WTC11 (cell line): Measurements from ENCODE around the gene TEKT1. TPM values are rescaled to one million over a fixed set of nuclear protein-coding genes. Genes with fewer than 3 reads are reported as not detected.
"Not testable (repeated sequence)": the region's sequence is repeated elsewhere in the genome, so short reads cannot be mapped to it uniquely, and the experiment has no call there.

Source experiments
- ATAC-seq: fragments of 200-7000 bp; cut with Tn5 transposase; 2 replicates; pipeline ENCODE4 v1.10.0; 2021; ENCODE audit warnings: mild to moderate bottlenecking, moderate library complexity
- CTCF ChIA-PET: fragments of 300-600 bp; sonication (Branson Sonifier 250); formaldehyde crosslinking; loops from one replicate; lab custom pipeline; 2021; ENCODE audit warnings: antibody characterized with exemption; lab: Charles Lee
- POLR2A ChIA-PET: fragments of 350-600 bp; sonication (Branson Sonifier 250); formaldehyde crosslinking; loops from one replicate; lab custom pipeline; 2021; ENCODE audit warnings: antibody characterized with exemption; lab: Charles Lee
- DNase-seq: peaks from one replicate; pipeline ENCODE4 v3.0.0; 2021; ENCODE audit warnings: low spot score
- H3K27ac Mint-ChIP-seq: 2 replicates; pipeline ENCODE4 v1.8.0; 2021; ENCODE audit warnings: mixed read lengths
- H3K27me3 Mint-ChIP-seq: 2 replicates; pipeline ENCODE4 v1.8.0; 2021; ENCODE audit warnings: low read depth, mild to moderate bottlenecking, moderate library complexity, mixed read lengths
- H3K36me3 Mint-ChIP-seq: 2 replicates; pipeline ENCODE4 v1.8.0; 2021; ENCODE audit warnings: mixed read lengths
- H3K4me1 Mint-ChIP-seq: 2 replicates; pipeline ENCODE4 v1.8.0; 2022; ENCODE audit warnings: mixed read lengths
- H3K4me3 Mint-ChIP-seq: 2 replicates; pipeline ENCODE4 v1.8.0; 2021; ENCODE audit warnings: mild to moderate bottlenecking, moderate library complexity, mixed read lengths
- H3K9me3 Mint-ChIP-seq: 2 replicates; pipeline ENCODE4 v1.8.0; 2021; ENCODE audit warnings: mixed read lengths
- CBFB ChIP-seq: sonication (generic); formaldehyde crosslinking; IDR thresholded peaks from 2 replicates; pipeline ENCODE4 v1.8.1; 2022; ENCODE audit warnings: mild to moderate bottlenecking, low read depth, missing genetic modification reagents
- GABPB1 ChIP-seq: sonication (generic); formaldehyde crosslinking; IDR thresholded peaks from 2 replicates; pipeline ENCODE4 v1.8.1; 2023; ENCODE audit warnings: mild to moderate bottlenecking, missing genetic modification reagents
- HMGA2 ChIP-seq: fragments of 250-450 bp; sonication (Bioruptor Pico); IDR thresholded peaks from 2 replicates; pipeline ENCODE4 v1.4.0; 2021; ENCODE audit warnings: mild to moderate bottlenecking, moderate library complexity
- MXD4 ChIP-seq: fragments of 250-450 bp; sonication (Bioruptor Pico); IDR thresholded peaks from 2 replicates; pipeline ENCODE4 v1.8.0; 2021; ENCODE audit warnings: mild to moderate bottlenecking, moderate library complexity, borderline replicate concordance
- ZNF263 ChIP-seq: sonication (generic); formaldehyde crosslinking; IDR thresholded peaks from 2 replicates; pipeline ENCODE4 v1.8.1; 2022; ENCODE audit warnings: low read depth, mild to moderate bottlenecking, moderate library complexity, missing genetic modification reagents
- total RNA-seq: library from RNA; stranded (reverse); gene quantifications from 3 replicates; pipeline ENCODE4 v1.2.3, GENCODE V29; 2021
- TF ChIP-seq, protein P1 (sequence below): sonication (generic); formaldehyde crosslinking; conservative IDR thresholded peaks from 2 replicates; pipeline ENCODE4 v1.8.1; 2023; ENCODE audit warnings: mild to moderate bottlenecking, low read depth, missing genetic modification reagents, moderate library complexity
- TF ChIP-seq, protein P2 (sequence below): sonication (generic); formaldehyde crosslinking; IDR thresholded peaks from 2 replicates; pipeline ENCODE4 v1.8.1; 2023; ENCODE audit warnings: mild to moderate bottlenecking, missing genetic modification reagents
- TF ChIP-seq, protein P3 (sequence below): sonication (generic); formaldehyde crosslinking; IDR thresholded peaks from 2 replicates; pipeline ENCODE4 v1.8.1; 2023; ENCODE audit warnings: mild to moderate bottlenecking, missing genetic modification reagents, borderline replicate concordance

TEKT1 gene
- total RNA-seq, 1 experiment from 2014 or later = 0.37 TPM

DNA sequence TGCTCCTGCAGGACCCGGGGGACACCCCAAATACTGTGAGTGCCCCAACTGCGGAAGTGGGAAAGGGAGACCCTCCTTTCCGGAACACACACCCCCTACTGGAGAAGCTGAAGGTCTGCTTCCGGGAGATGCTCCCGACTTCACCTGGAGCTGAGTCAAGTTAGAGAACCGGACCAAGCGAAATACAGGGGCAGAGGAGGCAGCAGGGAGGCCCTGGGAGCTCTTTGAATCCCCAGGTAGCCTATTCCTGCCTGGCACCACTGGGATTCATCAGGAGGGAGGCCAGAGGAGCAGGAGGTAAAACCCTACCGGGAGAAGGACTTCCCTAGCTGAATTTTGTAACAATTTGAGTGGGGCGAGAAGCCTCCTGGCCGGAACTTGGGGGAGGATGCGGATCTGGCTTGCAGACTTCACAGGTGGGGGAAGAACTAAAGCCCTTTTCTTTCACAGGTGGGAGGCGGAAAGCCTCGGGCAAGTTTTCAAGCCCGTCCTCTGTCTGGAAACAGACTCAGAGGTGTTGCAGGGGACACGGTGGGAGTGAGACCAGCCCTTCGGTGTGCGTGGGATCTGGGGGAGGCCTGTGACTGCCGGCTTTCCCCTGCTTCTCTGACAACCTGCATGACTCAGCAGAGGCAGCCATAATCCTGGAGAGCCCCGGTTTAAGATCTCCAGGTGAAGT lies 22.4 kb upstream of the TEKT1 start (continued):
- TF ChIP-seq CBFB = no peak
- TF ChIP-seq, protein P1, sequence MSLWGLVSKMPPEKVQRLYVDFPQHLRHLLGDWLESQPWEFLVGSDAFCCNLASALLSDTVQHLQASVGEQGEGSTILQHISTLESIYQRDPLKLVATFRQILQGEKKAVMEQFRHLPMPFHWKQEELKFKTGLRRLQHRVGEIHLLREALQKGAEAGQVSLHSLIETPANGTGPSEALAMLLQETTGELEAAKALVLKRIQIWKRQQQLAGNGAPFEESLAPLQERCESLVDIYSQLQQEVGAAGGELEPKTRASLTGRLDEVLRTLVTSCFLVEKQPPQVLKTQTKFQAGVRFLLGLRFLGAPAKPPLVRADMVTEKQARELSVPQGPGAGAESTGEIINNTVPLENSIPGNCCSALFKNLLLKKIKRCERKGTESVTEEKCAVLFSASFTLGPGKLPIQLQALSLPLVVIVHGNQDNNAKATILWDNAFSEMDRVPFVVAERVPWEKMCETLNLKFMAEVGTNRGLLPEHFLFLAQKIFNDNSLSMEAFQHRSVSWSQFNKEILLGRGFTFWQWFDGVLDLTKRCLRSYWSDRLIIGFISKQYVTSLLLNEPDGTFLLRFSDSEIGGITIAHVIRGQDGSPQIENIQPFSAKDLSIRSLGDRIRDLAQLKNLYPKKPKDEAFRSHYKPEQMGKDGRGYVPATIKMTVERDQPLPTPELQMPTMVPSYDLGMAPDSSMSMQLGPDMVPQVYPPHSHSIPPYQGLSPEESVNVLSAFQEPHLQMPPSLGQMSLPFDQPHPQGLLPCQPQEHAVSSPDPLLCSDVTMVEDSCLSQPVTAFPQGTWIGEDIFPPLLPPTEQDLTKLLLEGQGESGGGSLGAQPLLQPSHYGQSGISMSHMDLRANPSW (CRISPR knock-in tag) = no peak
- no peak for TF ChIP-seq ZNF263 (CRISPR knock-in tag)
- no peak for TF ChIP-seq HMGA2 (CRISPR knock-in tag)
- TF ChIP-seq, protein P2, sequence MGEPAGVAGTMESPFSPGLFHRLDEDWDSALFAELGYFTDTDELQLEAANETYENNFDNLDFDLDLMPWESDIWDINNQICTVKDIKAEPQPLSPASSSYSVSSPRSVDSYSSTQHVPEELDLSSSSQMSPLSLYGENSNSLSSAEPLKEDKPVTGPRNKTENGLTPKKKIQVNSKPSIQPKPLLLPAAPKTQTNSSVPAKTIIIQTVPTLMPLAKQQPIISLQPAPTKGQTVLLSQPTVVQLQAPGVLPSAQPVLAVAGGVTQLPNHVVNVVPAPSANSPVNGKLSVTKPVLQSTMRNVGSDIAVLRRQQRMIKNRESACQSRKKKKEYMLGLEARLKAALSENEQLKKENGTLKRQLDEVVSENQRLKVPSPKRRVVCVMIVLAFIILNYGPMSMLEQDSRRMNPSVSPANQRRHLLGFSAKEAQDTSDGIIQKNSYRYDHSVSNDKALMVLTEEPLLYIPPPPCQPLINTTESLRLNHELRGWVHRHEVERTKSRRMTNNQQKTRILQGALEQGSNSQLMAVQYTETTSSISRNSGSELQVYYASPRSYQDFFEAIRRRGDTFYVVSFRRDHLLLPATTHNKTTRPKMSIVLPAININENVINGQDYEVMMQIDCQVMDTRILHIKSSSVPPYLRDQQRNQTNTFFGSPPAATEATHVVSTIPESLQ (CRISPR knock-in tag) = no peak
- TF ChIP-seq GABPB1 (CRISPR knock-in tag) = 0 out of 2 replicates have a peak, but pooled peaks have one; percentile 29
- TF ChIP-seq, protein P3, sequence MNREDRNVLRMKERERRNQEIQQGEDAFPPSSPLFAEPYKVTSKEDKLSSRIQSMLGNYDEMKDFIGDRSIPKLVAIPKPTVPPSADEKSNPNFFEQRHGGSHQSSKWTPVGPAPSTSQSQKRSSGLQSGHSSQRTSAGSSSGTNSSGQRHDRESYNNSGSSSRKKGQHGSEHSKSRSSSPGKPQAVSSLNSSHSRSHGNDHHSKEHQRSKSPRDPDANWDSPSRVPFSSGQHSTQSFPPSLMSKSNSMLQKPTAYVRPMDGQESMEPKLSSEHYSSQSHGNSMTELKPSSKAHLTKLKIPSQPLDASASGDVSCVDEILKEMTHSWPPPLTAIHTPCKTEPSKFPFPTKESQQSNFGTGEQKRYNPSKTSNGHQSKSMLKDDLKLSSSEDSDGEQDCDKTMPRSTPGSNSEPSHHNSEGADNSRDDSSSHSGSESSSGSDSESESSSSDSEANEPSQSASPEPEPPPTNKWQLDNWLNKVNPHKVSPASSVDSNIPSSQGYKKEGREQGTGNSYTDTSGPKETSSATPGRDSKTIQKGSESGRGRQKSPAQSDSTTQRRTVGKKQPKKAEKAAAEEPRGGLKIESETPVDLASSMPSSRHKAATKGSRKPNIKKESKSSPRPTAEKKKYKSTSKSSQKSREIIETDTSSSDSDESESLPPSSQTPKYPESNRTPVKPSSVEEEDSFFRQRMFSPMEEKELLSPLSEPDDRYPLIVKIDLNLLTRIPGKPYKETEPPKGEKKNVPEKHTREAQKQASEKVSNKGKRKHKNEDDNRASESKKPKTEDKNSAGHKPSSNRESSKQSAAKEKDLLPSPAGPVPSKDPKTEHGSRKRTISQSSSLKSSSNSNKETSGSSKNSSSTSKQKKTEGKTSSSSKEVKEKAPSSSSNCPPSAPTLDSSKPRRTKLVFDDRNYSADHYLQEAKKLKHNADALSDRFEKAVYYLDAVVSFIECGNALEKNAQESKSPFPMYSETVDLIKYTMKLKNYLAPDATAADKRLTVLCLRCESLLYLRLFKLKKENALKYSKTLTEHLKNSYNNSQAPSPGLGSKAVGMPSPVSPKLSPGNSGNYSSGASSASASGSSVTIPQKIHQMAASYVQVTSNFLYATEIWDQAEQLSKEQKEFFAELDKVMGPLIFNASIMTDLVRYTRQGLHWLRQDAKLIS (CRISPR knock-in tag) = no peak
- TF ChIP-seq MXD4 (CRISPR knock-in tag) = no peak

DNA sequence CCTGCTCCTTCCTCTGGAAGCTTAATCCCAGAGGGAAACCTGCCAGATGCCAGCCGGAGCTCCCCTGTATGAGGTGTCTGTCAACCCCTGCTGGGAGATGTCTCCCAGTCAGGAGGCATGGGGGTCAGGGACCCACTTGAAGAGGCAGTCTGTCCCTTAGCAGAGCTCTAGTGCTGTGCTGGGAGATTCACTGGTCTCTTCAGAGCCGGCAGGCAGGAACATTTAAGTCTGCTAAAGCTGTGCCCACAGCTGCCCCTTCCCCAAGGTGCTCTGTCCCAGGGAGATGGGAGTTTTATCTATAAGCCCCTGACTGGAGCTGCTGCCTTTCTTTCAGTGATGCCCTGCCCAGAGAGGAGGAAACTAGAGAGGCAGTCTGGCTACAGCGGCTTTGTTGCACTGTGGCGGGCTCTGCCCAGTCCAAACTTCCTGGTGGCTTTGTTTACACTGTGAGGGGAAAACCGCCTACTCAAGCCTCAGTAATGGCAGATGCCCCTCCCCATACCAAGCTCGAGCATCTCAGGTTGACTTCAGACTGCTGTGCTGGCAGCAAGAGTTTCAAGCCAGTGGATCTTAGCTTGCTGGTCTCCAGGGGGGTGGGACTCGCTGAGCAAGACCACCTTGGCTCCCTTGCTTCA lies 17.1 kb upstream of the TEKT1 start:
- POLR2A ChIA-PET = not testable (repeated sequence)
- CTCF ChIA-PET = interaction anchor here (1.7 kb wide), 1 partner anchor 45 kb away, joined by 5 read pairs; no protein-coding TSS in a partner anchor

DNA sequence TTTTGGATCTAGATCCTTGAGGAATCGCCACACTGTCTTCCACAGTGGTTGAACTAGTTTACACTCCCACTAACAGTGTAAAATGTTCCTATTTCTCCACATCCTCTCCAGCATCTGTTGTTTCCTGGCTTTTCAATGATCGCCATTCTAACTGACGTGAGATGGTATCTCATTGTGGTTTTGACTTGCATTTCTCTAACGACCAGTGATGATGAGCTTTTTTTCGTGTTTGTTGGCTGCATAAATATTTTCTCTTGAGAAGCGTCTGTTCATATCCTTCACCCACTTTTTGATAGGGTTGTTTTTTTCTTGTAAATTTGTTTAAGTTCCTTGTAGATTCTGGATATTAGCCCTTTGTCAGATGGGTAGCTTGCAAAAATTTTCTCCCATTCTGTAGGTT lies 14.6 kb upstream of the TEKT1 start:
- not testable (repeated sequence) for H3K27ac Mint-ChIP-seq, H3K36me3 Mint-ChIP-seq, DNase-seq, H3K4me1 Mint-ChIP-seq, ATAC-seq, H3K9me3 Mint-ChIP-seq, H3K4me3 Mint-ChIP-seq
- POLR2A ChIA-PET = interaction anchor here (0.6 kb wide), 1 partner anchor 1024 kb away, joined by 4 read pairs; no protein-coding TSS in a partner anchor
- H3K27me3 Mint-ChIP-seq = peaks cover 31% of the 10 kb centered on the region
- CTCF ChIA-PET = interaction anchor here (0.9 kb wide), 1 partner anchor 48 kb away, joined by 4 read pairs; no protein-coding TSS in a partner anchor

More for the DNA sequence above, 17.1 kb upstream of the TEKT1 start:
- ATAC-seq, H3K4me1 Mint-ChIP-seq, DNase-seq, H3K36me3 Mint-ChIP-seq, H3K27ac Mint-ChIP-seq, H3K4me3 Mint-ChIP-seq: not testable (repeated sequence)
- peaks cover 26% of the 10 kb centered on the region for H3K27me3 Mint-ChIP-seq
- H3K9me3 Mint-ChIP-seq = peaks cover 11% of the 10 kb centered on the region

DNA sequence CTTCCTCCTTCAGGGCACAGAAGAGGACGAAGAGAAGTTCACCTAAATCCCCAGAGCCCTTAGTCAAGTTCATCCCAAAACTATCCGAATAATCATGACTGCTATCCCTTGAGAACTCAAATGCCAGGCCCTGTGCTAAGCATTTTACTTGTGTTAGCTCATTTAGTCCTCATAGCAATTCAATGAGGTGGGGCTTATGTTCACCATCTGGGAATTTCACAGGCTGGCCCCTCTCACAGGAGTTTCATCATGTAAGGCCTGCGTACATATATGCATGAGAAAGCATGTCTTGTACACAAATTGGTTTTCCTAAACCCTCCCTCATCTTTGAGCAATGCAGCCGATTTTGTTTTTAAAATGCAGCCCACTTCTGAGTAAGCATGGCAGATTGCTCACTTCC lies 12.9 kb upstream of the TEKT1 start:
- DNase-seq, ATAC-seq, POLR2A ChIA-PET, H3K9me3 Mint-ChIP-seq, H3K4me3 Mint-ChIP-seq, H3K36me3 Mint-ChIP-seq, H3K4me1 Mint-ChIP-seq, H3K27ac Mint-ChIP-seq: not testable (repeated sequence)
- CTCF ChIA-PET = interaction anchor here (0.9 to 5.5 kb wide), 15 partner anchors 9 to 208 kb away, joined by 3 to 68 read pairs (median 5); partner anchors contain the start of gene SLC13A5
- peaks cover 28% of the 10 kb centered on the region for H3K27me3 Mint-ChIP-seq
